Mucosa of rectum (tissue), 2 donors: ENCODE results near the gene TSPAN32.
"Not testable (repeated sequence)": the region's sequence is repeated elsewhere in the genome, so short reads cannot be mapped to it uniquely, and the experiment has no call there.

Experiments used
- H3K27ac ChIP-seq, 2 donors: one replicate each; pipeline ENCODE4 v1.7.0; 2013; ENCODE audit warnings: inconsistent platforms in 2 of 2, low read depth in 2 of 2, low read length in 2 of 2
- H3K27me3 ChIP-seq, 2 donors: one replicate each; pipeline ENCODE4 v1.7.0; 2013; ENCODE audit warnings: low read length in 2 of 2; ENCODE audit not compliant: control insufficient read depth in 2 of 2, insufficient read depth in 2 of 2
- H3K36me3 ChIP-seq, 2 donors: one replicate each; pipeline ENCODE4 v1.7.0; 2013; ENCODE audit warnings: low read length in 2 of 2; ENCODE audit not compliant: control insufficient read depth in 2 of 2, insufficient read depth in 2 of 2
- H3K4me1 ChIP-seq, 2 donors: one replicate each; pipeline ENCODE4 v1.7.0; 2013; ENCODE audit warnings: low read length in 2 of 2, mild to moderate bottlenecking in 1 of 2; ENCODE audit not compliant: control insufficient read depth in 2 of 2, insufficient read depth in 2 of 2
- H3K4me3 ChIP-seq, 2 donors: one replicate each; pipeline ENCODE4 v1.7.0; 2013; ENCODE audit warnings: low read length in 2 of 2
- H3K9ac ChIP-seq, 2 donors: one replicate each; pipeline ENCODE4 v1.7.0; 2013; ENCODE audit warnings: low read length in 2 of 2, low read depth in 1 of 2, mild to moderate bottlenecking in 1 of 2
- H3K9me3 ChIP-seq, 2 donors: one replicate each; pipeline ENCODE4 v1.7.0; 2013; ENCODE audit warnings: low read length in 2 of 2; ENCODE audit not compliant: control insufficient read depth in 2 of 2
- donor health status: healthy.
- donor health status: Normal muscosa, but diverticular disease.

Gene TSPAN32

GRCh38 chr11:2338760-2339159 lies 36.9 kb downstream of the TSPAN32 start:
- not testable (repeated sequence) for H3K36me3 ChIP-seq, H3K4me3 ChIP-seq, H3K9ac ChIP-seq, H3K4me1 ChIP-seq, H3K9me3 ChIP-seq, H3K27ac ChIP-seq, H3K27me3 ChIP-seq

DNA sequence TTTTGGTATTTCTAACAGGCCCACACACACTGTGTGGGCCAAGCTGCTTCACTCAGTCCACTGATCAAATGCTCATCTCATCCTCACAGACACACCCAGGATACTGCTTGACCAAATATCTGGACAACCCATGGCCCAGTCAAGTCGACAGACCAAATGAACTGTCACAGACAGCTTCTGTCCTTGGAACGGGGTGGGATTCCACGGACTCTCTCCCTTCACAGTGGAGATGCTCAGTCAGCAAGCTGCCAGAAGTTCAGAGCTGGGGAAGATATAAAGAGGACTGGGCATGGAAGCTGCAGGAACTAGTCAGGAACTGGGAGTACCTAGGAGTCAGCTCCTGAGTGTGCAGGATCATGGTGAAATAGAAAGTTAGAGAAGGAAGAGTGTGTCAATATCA lies 40.7 kb downstream of the TSPAN32 start:
- Histone ChIP-seq H3K9me3 (no peaks in the 10 kb centered on the region), H3K9ac (no peak overlapping the region), H3K4me1 (no peaks in the 10 kb centered on the region), H3K27ac (no peak overlapping the region), H3K27me3 (no peaks in the 10 kb centered on the region), H3K4me3 (no peak overlapping the region), H3K36me3 (no peaks in the 10 kb centered on the region)

DNA sequence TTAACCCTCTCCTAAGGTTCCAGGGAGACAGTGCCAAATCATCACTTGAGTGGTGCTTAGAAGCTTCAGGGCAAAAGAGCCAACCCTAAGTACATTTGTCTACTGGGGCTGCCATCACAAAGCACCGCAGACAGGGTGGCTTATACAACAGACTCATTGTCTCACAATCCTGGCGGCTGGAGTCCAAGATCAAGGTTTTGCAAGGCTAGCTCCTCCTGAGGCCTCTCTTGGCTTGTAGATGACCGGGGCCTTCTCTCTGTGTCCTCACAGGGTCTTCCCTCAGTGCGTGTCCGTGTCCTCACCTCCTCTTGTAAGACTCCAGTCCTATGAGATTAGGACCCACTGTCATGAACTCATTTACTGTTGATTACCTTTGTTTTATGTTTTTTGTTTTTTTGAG lies 41.2 kb downstream of the TSPAN32 start:
- Histone ChIP-seq H3K27me3 (no peaks in the 10 kb centered on the region), H3K9me3 (no peaks in the 10 kb centered on the region), H3K4me1 (no peaks in the 10 kb centered on the region), H3K27ac (no peak overlapping the region), H3K9ac (no peak overlapping the region), H3K4me3 (no peak overlapping the region), H3K36me3 (no peaks in the 10 kb centered on the region)

GRCh38 chr11:2343502-2343901 lies 41.7 kb downstream of the TSPAN32 start:
- Histone ChIP-seq H3K9me3 (no peaks in the 10 kb centered on the region), H3K4me1 (no peaks in the 10 kb centered on the region), H3K36me3 (no peaks in the 10 kb centered on the region), H3K9ac (no peak overlapping the region), H3K27ac (no peak overlapping the region), H3K4me3 (no peak overlapping the region), H3K27me3 (no peaks in the 10 kb centered on the region)

DNA sequence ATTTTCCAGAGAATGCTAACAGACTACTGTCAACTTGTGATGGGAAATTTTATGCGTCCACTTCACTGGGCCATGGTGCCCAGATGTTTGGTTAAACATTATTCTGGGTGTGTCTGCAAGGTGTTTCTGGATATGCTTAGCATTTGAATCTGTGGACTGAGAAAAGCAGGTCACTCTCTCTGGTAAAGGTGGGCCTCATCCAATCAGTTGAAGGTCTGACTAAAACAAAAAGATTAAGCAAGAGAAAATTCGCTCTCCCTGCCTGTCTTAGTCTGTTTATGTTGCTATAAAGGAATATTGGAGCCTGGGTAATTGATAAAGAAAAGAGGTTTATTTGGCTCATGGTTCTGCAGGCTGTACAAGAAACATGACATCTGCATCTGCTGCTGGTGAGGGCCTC lies 43.2 kb downstream of the TSPAN32 start:
- H3K4me3 ChIP-seq, result no peak overlapping the region
- H3K9ac ChIP-seq, result no peak overlapping the region
- peaks cover 0 to 2% of the 10 kb centered on the region in 2 donors for H3K9me3 ChIP-seq
- H3K4me1 ChIP-seq, result no peaks in the 10 kb centered on the region
- H3K36me3 ChIP-seq, result no peaks in the 10 kb centered on the region
- H3K27ac ChIP-seq, result no peak overlapping the region
- H3K27me3 ChIP-seq, result no peaks in the 10 kb centered on the region

DNA sequence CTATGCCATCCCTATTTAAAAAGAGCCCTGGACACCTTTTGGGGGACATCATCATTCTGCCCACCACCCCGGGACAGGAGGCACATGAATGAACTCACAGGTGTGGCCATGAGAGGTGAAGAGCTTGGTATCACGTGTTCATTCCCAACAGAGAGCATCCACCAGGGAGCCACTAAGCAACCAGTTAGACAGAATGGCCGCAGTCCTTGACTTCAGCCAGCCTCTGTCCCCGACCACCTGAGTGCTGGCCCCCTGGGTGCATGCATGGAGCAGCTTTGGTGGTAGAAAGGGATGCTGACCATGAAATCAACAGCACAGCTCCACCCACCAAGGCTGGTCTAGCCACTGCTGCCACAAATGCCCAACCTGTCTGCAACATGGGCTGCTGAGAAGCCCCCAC lies 44.2 kb downstream of the TSPAN32 start:
- H3K9me3 ChIP-seq, result peaks cover 0 to 2% of the 10 kb centered on the region in 2 donors
- H3K9ac ChIP-seq, result no peak overlapping the region
- no peaks in the 10 kb centered on the region for H3K27me3 ChIP-seq
- no peaks in the 10 kb centered on the region for H3K4me1 ChIP-seq
- no peak overlapping the region for H3K4me3 ChIP-seq
- no peak overlapping the region for H3K27ac ChIP-seq
- H3K36me3 ChIP-seq, result no peaks in the 10 kb centered on the region

- no peaks in the 10 kb centered on the region for H3K36me3 ChIP-seq
- H3K4me3 ChIP-seq, result no peak overlapping the region
- no peaks in the 10 kb centered on the region for H3K4me1 ChIP-seq
- H3K27me3 ChIP-seq, result no peaks in the 10 kb centered on the region
- H3K27ac ChIP-seq, result no peak overlapping the region
- H3K9me3 ChIP-seq, result peaks cover 0 to 2% of the 10 kb centered on the region in 2 donors
- no peak overlapping the region for H3K9ac ChIP-seq
Measured at GRCh38 chr11:2346586-2347307, 44.9 kb downstream of the TSPAN32 start.

GRCh38 chr11:2347308-2347830 lies 45.6 kb downstream of the TSPAN32 start:
- no peak overlapping the region for H3K9ac ChIP-seq
- no peak overlapping the region for H3K27ac ChIP-seq
- H3K27me3 ChIP-seq, result no peaks in the 10 kb centered on the region
- no peak overlapping the region for H3K4me3 ChIP-seq
- no peaks in the 10 kb centered on the region for H3K4me1 ChIP-seq
- no peaks in the 10 kb centered on the region for H3K36me3 ChIP-seq
- H3K9me3 ChIP-seq, result peaks cover 0 to 2% of the 10 kb centered on the region in 2 donors

DNA sequence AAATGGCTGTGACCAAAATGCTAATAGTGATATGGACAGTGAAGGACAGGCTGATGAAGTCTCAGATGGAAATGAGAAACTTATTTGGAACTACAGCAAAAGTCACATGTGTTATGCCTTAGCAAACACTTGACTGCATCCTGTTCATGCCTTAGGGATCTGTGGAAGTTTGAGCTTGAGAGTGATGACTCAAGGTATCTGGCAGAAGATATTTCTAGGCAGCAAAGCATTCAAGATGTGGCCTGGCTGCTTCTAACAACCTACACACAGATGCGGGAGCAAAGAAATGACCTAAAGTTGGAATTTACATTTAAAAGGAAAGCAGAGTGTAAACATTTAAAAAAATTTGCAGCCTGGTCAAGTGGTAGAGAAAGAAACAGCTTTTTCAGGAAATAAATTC lies 47.2 kb downstream of the TSPAN32 start:
- peaks cover 0 to 2% of the 10 kb centered on the region in 2 donors for H3K9me3 ChIP-seq
- H3K9ac ChIP-seq, result no peak overlapping the region
- H3K36me3 ChIP-seq, result no peaks in the 10 kb centered on the region
- no peaks in the 10 kb centered on the region for H3K27me3 ChIP-seq
- no peaks in the 10 kb centered on the region for H3K4me1 ChIP-seq
- no peak overlapping the region for H3K27ac ChIP-seq
- H3K4me3 ChIP-seq, result no peak overlapping the region

DNA sequence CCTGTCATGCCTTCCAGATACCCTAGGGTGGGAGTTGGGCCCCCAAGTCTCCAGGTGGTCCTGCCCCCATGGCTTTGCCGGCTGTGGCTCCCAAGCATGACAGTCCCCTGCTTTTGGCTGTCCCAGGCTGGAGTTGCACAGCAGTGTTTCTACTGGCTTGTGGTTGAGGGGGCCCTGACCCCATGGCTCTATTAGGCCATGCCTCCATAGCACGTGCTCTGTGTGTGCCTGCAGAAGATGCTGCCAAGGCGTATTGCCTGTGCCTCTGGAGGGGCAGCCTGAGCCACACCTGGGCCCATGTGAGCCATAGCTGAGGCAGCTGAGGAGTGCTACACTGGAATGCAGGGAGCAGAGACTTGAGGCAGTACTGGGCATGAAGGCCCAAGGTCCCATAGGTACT lies 49.9 kb downstream of the TSPAN32 start:
- H3K9ac ChIP-seq, result no peak overlapping the region
- no peaks in the 10 kb centered on the region for H3K27me3 ChIP-seq
- no peaks in the 10 kb centered on the region for H3K4me1 ChIP-seq
- H3K9me3 ChIP-seq, result peaks cover 0 to 2% of the 10 kb centered on the region in 2 donors
- no peak overlapping the region for H3K27ac ChIP-seq
- no peak overlapping the region for H3K4me3 ChIP-seq
- no peaks in the 10 kb centered on the region for H3K36me3 ChIP-seq
